Activated CD8-positive, alpha-beta T cell treated with anti-CD3 and anti-CD28 coated beads for 36 hours (primary cell): ENCODE results near the gene PPP2R3A. TPM values are rescaled to one million over a fixed set of nuclear protein-coding genes. Genes with fewer than 3 reads are reported as not detected.

ENCODE experiments used
- ATAC-seq: fragments of 200-7000 bp; cut with Tn5 transposase; one replicate; pipeline ENCODE4 v1.10.0; 2021; ENCODE audit warnings: mild to moderate bottlenecking, moderate library complexity
- CTCF ChIA-PET: fragments of 350-600 bp; sonication (Branson Sonifier 250); formaldehyde crosslinking; loops from one replicate; lab custom pipeline; 2021; ENCODE audit warnings: antibody characterized with exemption; lab: Charles Lee
- POLR2A ChIA-PET: fragments of 350-600 bp; sonication (Branson Sonifier 250); formaldehyde crosslinking; loops from one replicate; lab custom pipeline; 2021; ENCODE audit warnings: antibody characterized with exemption; lab: Charles Lee
- DNase-seq: peaks from one replicate; pipeline ENCODE4 v3.0.0-alpha.2; 2020
- H3K27ac Mint-ChIP-seq: one replicate; pipeline ENCODE4 v1.8.0; 2021; ENCODE audit warnings: mild to moderate bottlenecking, mixed read lengths
- H3K27me3 Mint-ChIP-seq: one replicate; pipeline ENCODE4 v1.8.0; 2021; ENCODE audit warnings: mixed read lengths
- H3K36me3 Mint-ChIP-seq: one replicate; pipeline ENCODE4 v1.8.0; 2021; ENCODE audit warnings: low read depth, mixed read lengths
- H3K4me1 Mint-ChIP-seq: one replicate; pipeline ENCODE4 v1.8.0; 2021; ENCODE audit warnings: low read depth, mixed read lengths
- H3K4me3 Mint-ChIP-seq: one replicate; pipeline ENCODE4 v1.8.0; 2021; ENCODE audit warnings: mild to moderate bottlenecking, moderate library complexity, mixed read lengths
- H3K9me3 Mint-ChIP-seq: one replicate; pipeline ENCODE4 v1.8.0; 2021; ENCODE audit warnings: mixed read lengths
- intact Hi-C: fragments of 100-400 bp; cut with micrococcal nuclease; formaldehyde crosslinking; loops from one replicate; pipeline ENCODE4 v1.10.0; 2022
- total RNA-seq, 2 experiments: library from RNA; stranded (reverse); gene quantifications; one replicate each; pipeline ENCODE4 v1.2.3, GENCODE V29; 2021
- TF ChIP-seq, protein P1 (sequence below): fragments of 200-600 bp; IDR thresholded peaks from one replicate; pipeline ENCODE4 v1.8.0; 2022; ENCODE audit warnings: antibody characterized with exemption, mild to moderate bottlenecking

Gene PPP2R3A
- total RNA-seq, 2 experiments from 2014 or later, result 0.16 to 0.51 TPM

- no peaks in the 10 kb centered on the region for H3K9me3 Mint-ChIP-seq
- ATAC-seq (no peak), DNase-seq (no peak)
- CTCF ChIA-PET, result no interaction called here
- H3K4me1 Mint-ChIP-seq, result no peaks in the 10 kb centered on the region
- no peaks in the 10 kb centered on the region for H3K27me3 Mint-ChIP-seq
- H3K27ac Mint-ChIP-seq, result no peak overlapping the region
- H3K4me3 Mint-ChIP-seq, result no peak overlapping the region
- intact Hi-C loops, result no loop called here
- no peaks in the 10 kb centered on the region for H3K36me3 Mint-ChIP-seq
- TF ChIP-seq, protein P1, sequence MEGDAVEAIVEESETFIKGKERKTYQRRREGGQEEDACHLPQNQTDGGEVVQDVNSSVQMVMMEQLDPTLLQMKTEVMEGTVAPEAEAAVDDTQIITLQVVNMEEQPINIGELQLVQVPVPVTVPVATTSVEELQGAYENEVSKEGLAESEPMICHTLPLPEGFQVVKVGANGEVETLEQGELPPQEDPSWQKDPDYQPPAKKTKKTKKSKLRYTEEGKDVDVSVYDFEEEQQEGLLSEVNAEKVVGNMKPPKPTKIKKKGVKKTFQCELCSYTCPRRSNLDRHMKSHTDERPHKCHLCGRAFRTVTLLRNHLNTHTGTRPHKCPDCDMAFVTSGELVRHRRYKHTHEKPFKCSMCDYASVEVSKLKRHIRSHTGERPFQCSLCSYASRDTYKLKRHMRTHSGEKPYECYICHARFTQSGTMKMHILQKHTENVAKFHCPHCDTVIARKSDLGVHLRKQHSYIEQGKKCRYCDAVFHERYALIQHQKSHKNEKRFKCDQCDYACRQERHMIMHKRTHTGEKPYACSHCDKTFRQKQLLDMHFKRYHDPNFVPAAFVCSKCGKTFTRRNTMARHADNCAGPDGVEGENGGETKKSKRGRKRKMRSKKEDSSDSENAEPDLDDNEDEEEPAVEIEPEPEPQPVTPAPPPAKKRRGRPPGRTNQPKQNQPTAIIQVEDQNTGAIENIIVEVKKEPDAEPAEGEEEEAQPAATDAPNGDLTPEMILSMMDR, result no peak
- POLR2A ChIA-PET, result no interaction called here
These were observed 128.2 kb downstream of the PPP2R3A start for GRCh38 chr3:136093771-136094170.

DNA sequence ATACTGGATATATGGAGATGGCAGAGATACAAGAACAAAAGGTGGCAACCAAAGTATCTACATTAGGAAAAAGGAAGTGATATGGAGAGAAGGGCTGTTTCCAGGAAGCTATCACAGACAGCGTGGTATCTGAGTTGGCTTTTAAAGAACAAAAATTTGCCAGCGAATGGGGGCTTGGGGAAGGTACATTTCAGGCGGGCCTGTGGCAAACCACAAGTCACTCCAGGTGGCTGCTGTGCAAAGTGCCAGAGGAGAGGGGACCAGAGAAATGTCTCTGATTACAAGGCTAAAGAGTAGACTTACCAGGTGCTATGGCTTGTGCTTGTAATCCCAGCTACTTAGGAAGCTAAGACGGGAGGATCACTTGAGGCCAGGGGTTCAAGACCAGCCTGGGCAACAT is 139.5 kb downstream of the PPP2R3A start:
- ATAC-seq, result no peak
- peaks cover 17% of the 10 kb centered on the region for H3K4me1 Mint-ChIP-seq
- intact Hi-C loops, result no loop called here
- no peaks in the 10 kb centered on the region for H3K36me3 Mint-ChIP-seq
- TF ChIP-seq, protein P1, result no peak
- POLR2A ChIA-PET, result no interaction called here
- H3K9me3 Mint-ChIP-seq, result no peaks in the 10 kb centered on the region
- no peak overlapping the region for H3K4me3 Mint-ChIP-seq
- H3K27me3 Mint-ChIP-seq, result no peaks in the 10 kb centered on the region
- H3K27ac Mint-ChIP-seq, result no peak overlapping the region
- DNase-seq, result peak; percentile 19
- CTCF ChIA-PET, result no interaction called here

DNA sequence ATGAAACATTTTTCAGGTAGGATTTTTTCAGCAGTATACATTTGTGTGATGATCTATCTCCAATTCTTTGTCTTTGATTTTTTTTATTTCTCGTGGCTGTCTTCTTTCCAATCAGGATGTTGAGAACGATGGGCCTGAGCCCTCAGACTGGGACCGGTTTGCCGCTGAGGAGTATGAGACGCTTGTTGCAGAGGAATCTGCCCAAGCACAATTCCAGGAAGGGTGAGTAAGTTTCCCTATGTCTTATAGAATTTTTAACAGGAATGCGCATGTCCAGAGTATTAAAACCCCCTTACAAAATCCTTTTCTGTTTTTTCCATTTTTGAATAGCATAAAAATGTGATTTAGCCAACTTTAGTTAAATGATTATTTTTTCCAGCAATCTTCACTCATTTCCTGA is 140.6 kb downstream of the PPP2R3A start:
- CTCF ChIA-PET, result no interaction called here
- H3K27me3 Mint-ChIP-seq, result no peaks in the 10 kb centered on the region
- POLR2A ChIA-PET, result no interaction called here
- no peaks in the 10 kb centered on the region for H3K9me3 Mint-ChIP-seq
- H3K27ac Mint-ChIP-seq, result no peak overlapping the region
- H3K36me3 Mint-ChIP-seq, result no peaks in the 10 kb centered on the region
- no peak for ATAC-seq
- H3K4me3 Mint-ChIP-seq, result no peak overlapping the region
- no peak for DNase-seq
- peaks cover 17% of the 10 kb centered on the region for H3K4me1 Mint-ChIP-seq
- intact Hi-C loops, result no loop called here
- TF ChIP-seq, protein P1, result no peak

DNA sequence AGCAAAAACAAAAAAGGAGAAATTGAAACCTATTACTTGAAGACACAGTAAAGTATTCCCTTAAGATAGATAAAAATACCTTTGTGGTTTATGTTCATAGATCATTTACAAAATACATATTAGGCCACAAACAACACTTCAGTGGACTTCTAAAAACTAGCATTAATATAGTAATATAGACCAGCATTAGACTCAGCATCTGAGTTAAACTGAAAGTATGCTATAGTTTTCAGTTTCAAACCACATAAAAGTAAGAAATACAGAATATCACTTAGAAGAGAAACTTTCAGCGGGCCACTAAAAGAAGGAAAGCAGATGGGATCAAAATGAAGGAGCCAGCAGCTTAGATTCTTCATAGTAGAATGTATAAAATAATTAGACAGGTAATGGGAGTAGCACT is 144.0 kb downstream of the PPP2R3A start:
- H3K9me3 Mint-ChIP-seq, result no peaks in the 10 kb centered on the region
- DNase-seq, result no peak
- H3K27me3 Mint-ChIP-seq, result no peaks in the 10 kb centered on the region
- peak; percentile 76 for ATAC-seq
- peaks cover 2% of the 10 kb centered on the region for H3K36me3 Mint-ChIP-seq
- ChIA-PET CTCF (interaction anchor here (1.1 kb wide), 1 partner anchor 33 kb away, joined by 3 read pairs; no protein-coding TSS in a partner anchor), POLR2A (interaction anchor here (0.9 kb wide), 1 partner anchor 643 kb away, joined by 3 read pairs; the partner anchor contains the start of gene STAG1)
- intact Hi-C loops, result no loop called here
- H3K4me1 Mint-ChIP-seq, result peaks cover 17% of the 10 kb centered on the region
- no peak overlapping the region for H3K27ac Mint-ChIP-seq
- H3K4me3 Mint-ChIP-seq, result no peak overlapping the region
- TF ChIP-seq, protein P1, result no peak

- peaks cover 2% of the 10 kb centered on the region for H3K36me3 Mint-ChIP-seq
- H3K27me3 Mint-ChIP-seq, result no peaks in the 10 kb centered on the region
- no peak overlapping the region for H3K27ac Mint-ChIP-seq
- intact Hi-C loops, result no loop called here
- no peak for DNase-seq
- H3K4me1 Mint-ChIP-seq, result peaks cover 13% of the 10 kb centered on the region
- no peak for ATAC-seq
- ChIA-PET CTCF (no interaction called here), POLR2A (interaction anchor here (0.5 to 1.0 kb wide), 3 partner anchors 14 to 642 kb away, joined by 3 to 4 read pairs (median 3); partner anchors contain the start of gene STAG1)
- H3K4me3 Mint-ChIP-seq, result no peak overlapping the region
- TF ChIP-seq, protein P1, result no peak
- no peaks in the 10 kb centered on the region for H3K9me3 Mint-ChIP-seq
These were observed 145.0 kb downstream of the PPP2R3A start for GRCh38 chr3:136110481-136110880.
